Measurements from ENCODE around the gene MTMR11. TPM values are rescaled to one million over a fixed set of nuclear protein-coding genes. Genes with fewer than 3 reads are reported as not detected.

The MTMR11 gene
- total RNA-seq, 1 experiment from 2014 or later, result 16.0 TPM

DNA sequence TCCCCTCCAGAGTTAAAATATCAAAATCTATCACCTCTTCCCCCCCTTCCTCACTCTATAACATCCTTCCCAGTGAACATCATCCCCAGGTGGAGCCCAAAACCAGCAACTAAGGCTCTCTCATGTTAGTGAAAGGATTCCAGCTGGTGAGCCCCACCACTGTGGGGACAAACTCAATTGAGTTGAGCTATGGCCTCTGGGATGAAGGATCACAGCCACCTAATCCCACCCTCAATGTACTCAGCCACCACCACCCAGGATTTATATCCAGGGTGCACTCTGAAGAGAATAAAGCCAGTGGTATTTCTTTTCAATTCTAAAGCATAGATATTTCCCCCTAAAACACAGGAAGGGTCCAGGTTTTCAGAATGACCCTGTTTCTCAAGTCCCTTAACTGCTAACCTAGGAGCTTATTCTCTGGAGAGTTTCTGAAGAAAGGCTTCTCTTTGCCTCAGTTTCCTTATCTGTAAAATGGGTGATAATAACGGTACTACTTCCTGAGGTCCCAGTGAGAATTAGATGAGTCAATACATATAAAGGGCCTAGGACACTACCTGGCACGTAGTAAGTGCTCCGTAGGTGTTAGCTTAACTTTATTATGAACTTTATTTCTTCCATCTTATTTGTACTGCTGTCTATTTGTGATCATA, 53.0 kb downstream of the MTMR11 start:
- DNase-seq, result no peak
- Histone ChIP-seq H4K20me1 (ENCODE audit: insufficient read depth) (no peaks in the 10 kb centered on the region), H3K4me3 (no peak overlapping the region), H3K27me3 (ENCODE audit: insufficient read depth, low read depth) (no peaks in the 10 kb centered on the region), H3K27ac (peak overlapping the region; percentile 97; the same call in 1 of the 2 replicates), H3K9me3 (ENCODE audit: insufficient read depth, low read depth) (no peaks in the 10 kb centered on the region), H3F3A (ENCODE audit: insufficient read depth, low read depth) (peaks cover 38% of the 10 kb centered on the region), H3K79me2 (ENCODE audit: low read depth) (peaks cover 20% of the 10 kb centered on the region), H3K4me1 (replicated peaks; ENCODE audit: insufficient read depth) (peaks cover 13% of the 10 kb centered on the region), H3K9me2 (ENCODE audit: insufficient read depth) (no peaks in the 10 kb centered on the region), H3K4me2 (peak overlapping the region; percentile 94), H2AFZ (no peak overlapping the region), H3K36me3 (ENCODE audit: low read depth) (no peaks in the 10 kb centered on the region)
- ChIA-PET POLR2A (ENCODE audit: unreplicated experiment) (interaction anchor here (1.3 to 1.6 kb wide), 2 partner anchors 54 to 304 kb away, joined by 5 to 6 read pairs; no protein-coding TSS in a partner anchor), CTCF (no interaction called here)
- TF ChIP-seq, protein P1, sequence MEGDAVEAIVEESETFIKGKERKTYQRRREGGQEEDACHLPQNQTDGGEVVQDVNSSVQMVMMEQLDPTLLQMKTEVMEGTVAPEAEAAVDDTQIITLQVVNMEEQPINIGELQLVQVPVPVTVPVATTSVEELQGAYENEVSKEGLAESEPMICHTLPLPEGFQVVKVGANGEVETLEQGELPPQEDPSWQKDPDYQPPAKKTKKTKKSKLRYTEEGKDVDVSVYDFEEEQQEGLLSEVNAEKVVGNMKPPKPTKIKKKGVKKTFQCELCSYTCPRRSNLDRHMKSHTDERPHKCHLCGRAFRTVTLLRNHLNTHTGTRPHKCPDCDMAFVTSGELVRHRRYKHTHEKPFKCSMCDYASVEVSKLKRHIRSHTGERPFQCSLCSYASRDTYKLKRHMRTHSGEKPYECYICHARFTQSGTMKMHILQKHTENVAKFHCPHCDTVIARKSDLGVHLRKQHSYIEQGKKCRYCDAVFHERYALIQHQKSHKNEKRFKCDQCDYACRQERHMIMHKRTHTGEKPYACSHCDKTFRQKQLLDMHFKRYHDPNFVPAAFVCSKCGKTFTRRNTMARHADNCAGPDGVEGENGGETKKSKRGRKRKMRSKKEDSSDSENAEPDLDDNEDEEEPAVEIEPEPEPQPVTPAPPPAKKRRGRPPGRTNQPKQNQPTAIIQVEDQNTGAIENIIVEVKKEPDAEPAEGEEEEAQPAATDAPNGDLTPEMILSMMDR (conservative IDR thresholded peaks at IDR 0.05), result no peak
- TF ChIP-seq EZH2 (IDR thresholded peaks at IDR 0.05; ENCODE audit: low read depth), result no peak
- intact Hi-C loops (cut with micrococcal nuclease; ENCODE audit: unreplicated experiment), result loop anchor here (10.0 kb wide), 1 partner anchor 281 kb away; no protein-coding TSS in a partner anchor
- no TSS peak for BruUV-seq (replicated peaks)

DNA sequence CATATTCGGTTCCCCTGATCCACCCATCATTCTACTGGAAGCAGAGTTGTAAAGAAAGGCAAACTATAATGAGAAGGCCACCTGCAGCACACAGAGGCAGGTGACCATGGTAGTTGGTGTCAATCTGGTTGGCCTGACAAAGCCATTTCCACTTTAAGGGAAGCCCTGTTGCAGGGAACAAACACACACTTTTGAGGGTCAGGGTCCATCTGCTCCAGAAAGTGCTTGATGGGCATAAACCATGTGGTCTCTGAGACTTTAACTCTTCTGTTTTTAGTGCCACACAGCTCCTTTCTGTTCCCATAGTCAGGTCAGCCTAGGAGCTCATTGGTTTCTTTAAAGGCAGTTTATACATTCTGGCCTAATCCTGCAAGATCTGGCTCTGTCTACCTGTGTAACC, 54.8 kb downstream of the MTMR11 start:
- Histone ChIP-seq H3K9me3 (ENCODE audit: insufficient read depth, low read depth) (no peaks in the 10 kb centered on the region), H3K27ac (no peak overlapping the region), H3K79me2 (ENCODE audit: low read depth) (peaks cover 20% of the 10 kb centered on the region), H3K4me3 (no peak overlapping the region), H3K4me1 (replicated peaks; ENCODE audit: insufficient read depth) (peaks cover 13% of the 10 kb centered on the region), H3K27me3 (ENCODE audit: insufficient read depth, low read depth) (no peaks in the 10 kb centered on the region), H3K4me2 (no peak overlapping the region), H3K36me3 (ENCODE audit: low read depth) (no peaks in the 10 kb centered on the region), H4K20me1 (ENCODE audit: insufficient read depth) (no peaks in the 10 kb centered on the region), H3F3A (ENCODE audit: insufficient read depth, low read depth) (peaks cover 21% of the 10 kb centered on the region), H3K9me2 (ENCODE audit: insufficient read depth) (no peaks in the 10 kb centered on the region), H2AFZ (no peak overlapping the region)
- DNase-seq, result no peak
- BruUV-seq (replicated peaks), result no TSS peak
- ChIA-PET CTCF (no interaction called here), POLR2A (ENCODE audit: unreplicated experiment) (no interaction called here)
- TF ChIP-seq, protein P1 (conservative IDR thresholded peaks at IDR 0.05), result no peak
- TF ChIP-seq EZH2 (IDR thresholded peaks at IDR 0.05; ENCODE audit: low read depth), result no peak
- intact Hi-C loops (cut with micrococcal nuclease; ENCODE audit: unreplicated experiment), result loop anchor here (10.0 kb wide), 1 partner anchor 283 kb away; no protein-coding TSS in a partner anchor

DNA sequence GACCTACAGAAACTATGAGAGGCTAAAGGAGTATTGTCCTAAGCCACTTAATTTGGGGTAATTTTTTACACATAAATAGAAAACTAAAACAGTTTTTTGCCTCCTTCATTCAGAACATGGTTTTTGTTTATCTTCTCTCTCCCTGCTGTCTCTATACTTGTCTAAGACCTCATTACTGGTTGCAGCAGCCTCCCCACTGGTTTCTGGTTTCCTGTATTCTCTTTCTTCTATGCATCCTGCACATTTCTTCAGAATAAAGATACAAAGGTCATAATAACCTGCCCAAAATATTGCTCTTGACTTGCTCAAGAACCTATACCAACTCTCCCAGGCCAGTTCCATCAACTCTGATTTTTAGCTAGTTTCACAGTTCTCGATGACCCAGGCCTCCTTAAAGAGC, 57.1 kb downstream of the MTMR11 start:
- BruUV-seq (replicated peaks), result no TSS peak
- H3K4me1 ChIP-seq (replicated peaks; ENCODE audit: insufficient read depth), result peaks cover 7% of the 10 kb centered on the region
- H3F3A ChIP-seq (ENCODE audit: insufficient read depth, low read depth), result peaks cover 2% of the 10 kb centered on the region; the same call in 1 of the 2 replicates
- H3K36me3 ChIP-seq (ENCODE audit: low read depth), result no peaks in the 10 kb centered on the region
- no peak overlapping the region for H3K27ac ChIP-seq
- intact Hi-C loops (cut with micrococcal nuclease; ENCODE audit: unreplicated experiment), result no loop called here
- H3K4me3 ChIP-seq, result no peak overlapping the region
- CTCF ChIA-PET, result no interaction called here
- no peak for DNase-seq
- POLR2A ChIA-PET (ENCODE audit: unreplicated experiment), result no interaction called here
- no peaks in the 10 kb centered on the region for H4K20me1 ChIP-seq (ENCODE audit: insufficient read depth)
- H3K4me2 ChIP-seq, result no peak overlapping the region
- no peaks in the 10 kb centered on the region for H3K9me3 ChIP-seq (ENCODE audit: insufficient read depth, low read depth)
- no peak for TF ChIP-seq EZH2 (IDR thresholded peaks at IDR 0.05; ENCODE audit: low read depth)
- TF ChIP-seq, protein P1 (conservative IDR thresholded peaks at IDR 0.05), result no peak
- H3K79me2 ChIP-seq (ENCODE audit: low read depth), result peaks cover 14% of the 10 kb centered on the region
- H2AFZ ChIP-seq, result no peak overlapping the region
- no peaks in the 10 kb centered on the region for H3K9me2 ChIP-seq (ENCODE audit: insufficient read depth)
- no peaks in the 10 kb centered on the region for H3K27me3 ChIP-seq (ENCODE audit: insufficient read depth, low read depth)

Other genes starting within 250 kb of the MTMR11 start
- gene FCGR1A, start 154.2 kb downstream of the MTMR11 start, total RNA-seq (2021), result not detected in 2 replicates
- gene BOLA1, start 37.3 kb downstream of the MTMR11 start, total RNA-seq (2021), result 16.2 and 23.7 TPM in 2 replicates
- 0.20 and 0.33 TPM in 2 replicates for gene SV2A, start 19.0 kb downstream of the MTMR11 start, total RNA-seq (2021)
- gene SF3B4, start 9.1 kb downstream of the MTMR11 start, total RNA-seq (2021), result 50.8 and 73.1 TPM in 2 replicates
- gene OTUD7B, start 73.8 kb upstream of the MTMR11 start, total RNA-seq (2021), result 30.2 and 30.7 TPM in 2 replicates
- gene VPS45, start 130.9 kb upstream of the MTMR11 start, total RNA-seq (2021), result 27.8 and 30.3 TPM in 2 replicates
- gene PLEKHO1, start 213.0 kb upstream of the MTMR11 start, total RNA-seq (2021), result 1.3 and 2.2 TPM in 2 replicates

Measured in PC-9 (cell line).